Prostate gland (tissue), 2 donors: ENCODE results near the gene SLC7A6OS.

Experiments
- POLR2A ChIP-seq: fragments of 450-650 bp; IDR thresholded peaks from one replicate; pipeline ENCODE4 v1.6.1; 2016; ENCODE audit warnings: antibody characterized with exemption, mild to moderate bottlenecking
- POLR2AphosphoS5 ChIP-seq: sonication (generic); formaldehyde crosslinking; IDR thresholded peaks from one replicate; pipeline ENCODE4 v1.6.1; 2017; ENCODE audit warnings: antibody characterized with exemption
- TF ChIP-seq, protein P1 (sequence below), 4 experiments: fragments of 200-600 bp in 2 of 4; fragments of 450-650 bp in 2 of 4; sonication (generic) in 2 of 4; IDR thresholded peaks; 1 replicate in 3 of 4; 2 replicates in 1 of 4; pipeline ENCODE4 v1.5.1; 2016 to 2019; ENCODE audit warnings: antibody characterized with exemption in 4 of 4, mild to moderate bottlenecking in 2 of 4, moderate library complexity in 2 of 4

DNA sequence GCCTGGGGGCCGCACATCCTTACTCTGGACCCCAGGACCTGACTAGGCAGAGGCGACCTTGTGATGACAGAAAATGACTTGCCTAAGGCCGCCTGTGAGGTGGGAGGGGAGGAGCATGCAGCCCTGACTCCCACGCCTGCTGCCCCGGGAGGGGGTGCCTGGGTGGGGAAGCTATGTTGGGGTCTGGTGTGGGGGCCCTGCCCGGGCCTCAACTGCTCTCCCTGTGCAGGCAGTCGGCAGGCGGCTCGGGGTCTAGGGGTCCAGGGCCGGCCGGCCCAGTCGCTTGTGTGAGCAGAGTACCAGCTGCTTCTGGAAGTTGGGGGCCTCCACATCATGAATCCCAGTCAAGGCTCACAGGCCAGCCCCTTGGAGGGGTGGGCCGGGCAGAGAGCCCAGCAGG is 48.2 kb upstream of the SLC7A6OS start:
- TF ChIP-seq POLR2AphosphoS5 = no peak
- TF ChIP-seq, protein P1, sequence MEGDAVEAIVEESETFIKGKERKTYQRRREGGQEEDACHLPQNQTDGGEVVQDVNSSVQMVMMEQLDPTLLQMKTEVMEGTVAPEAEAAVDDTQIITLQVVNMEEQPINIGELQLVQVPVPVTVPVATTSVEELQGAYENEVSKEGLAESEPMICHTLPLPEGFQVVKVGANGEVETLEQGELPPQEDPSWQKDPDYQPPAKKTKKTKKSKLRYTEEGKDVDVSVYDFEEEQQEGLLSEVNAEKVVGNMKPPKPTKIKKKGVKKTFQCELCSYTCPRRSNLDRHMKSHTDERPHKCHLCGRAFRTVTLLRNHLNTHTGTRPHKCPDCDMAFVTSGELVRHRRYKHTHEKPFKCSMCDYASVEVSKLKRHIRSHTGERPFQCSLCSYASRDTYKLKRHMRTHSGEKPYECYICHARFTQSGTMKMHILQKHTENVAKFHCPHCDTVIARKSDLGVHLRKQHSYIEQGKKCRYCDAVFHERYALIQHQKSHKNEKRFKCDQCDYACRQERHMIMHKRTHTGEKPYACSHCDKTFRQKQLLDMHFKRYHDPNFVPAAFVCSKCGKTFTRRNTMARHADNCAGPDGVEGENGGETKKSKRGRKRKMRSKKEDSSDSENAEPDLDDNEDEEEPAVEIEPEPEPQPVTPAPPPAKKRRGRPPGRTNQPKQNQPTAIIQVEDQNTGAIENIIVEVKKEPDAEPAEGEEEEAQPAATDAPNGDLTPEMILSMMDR (IDR thresholded peaks at IDR 0.05) = no peak
- TF ChIP-seq POLR2A = no peak
